Natural killer cell (primary cell): ENCODE data around the gene KCNA2. TPM values are rescaled to one million over a fixed set of nuclear protein-coding genes. Genes with fewer than 3 reads are reported as not detected.

Experiments
- ATAC-seq, 3 donors: fragments of 150-1000 bp in 2 of 3; fragments of 200-7000 bp in 1 of 3; cut with Tn5 transposase; 1 replicate in 1 of 3; 2 replicates in 2 of 3; pipeline ENCODE4 v1.10.0; 2021; ENCODE audit warnings: mild to moderate bottlenecking in 2 of 3, moderate library complexity in 2 of 3
- DNase-seq, 2 donors: peaks; one replicate each; pipeline versions ENCODE4 v3.0.0 to v3.0.0-alpha.2; 2013 to 2021; ENCODE audit warnings: mixed read lengths in 1 of 2
- H3K27ac ChIP-seq: one replicate; pipeline ENCODE4 v1.5.1; 2013; ENCODE audit warnings: mild to moderate bottlenecking, low read length
- H3K27me3 ChIP-seq: one replicate; pipeline ENCODE4 v1.6.1; 2013; ENCODE audit warnings: low read length; ENCODE audit not compliant: control insufficient read depth, insufficient read depth
- H3K36me3 ChIP-seq: one replicate; pipeline ENCODE4 v1.6.1; 2013; ENCODE audit warnings: low read length; ENCODE audit not compliant: control insufficient read depth, insufficient read depth
- H3K4me1 ChIP-seq: one replicate; pipeline ENCODE4 v1.6.1; 2013; ENCODE audit warnings: low read length; ENCODE audit not compliant: control insufficient read depth, insufficient read depth
- H3K4me3 ChIP-seq: one replicate; pipeline ENCODE4 v1.5.1; 2013; ENCODE audit warnings: low read length
- H3K9me3 ChIP-seq: one replicate; pipeline ENCODE4 v1.6.1; 2013; ENCODE audit warnings: low read length; ENCODE audit not compliant: control insufficient read depth, insufficient read depth
- H3K27ac Mint-ChIP-seq, 2 donors: one replicate each; pipeline ENCODE4 v1.8.0; 2022; ENCODE audit warnings: mild to moderate bottlenecking in 2 of 2, mixed read lengths in 2 of 2, moderate library complexity in 1 of 2
- H3K27me3 Mint-ChIP-seq, 2 donors: one replicate each; pipeline ENCODE4 v1.8.0; 2022; ENCODE audit warnings: low read depth in 2 of 2, mixed read lengths in 2 of 2
- H3K36me3 Mint-ChIP-seq: one replicate; pipeline ENCODE4 v1.8.0; 2022; ENCODE audit warnings: mixed read lengths
- H3K4me1 Mint-ChIP-seq, 2 donors: one replicate each; pipeline ENCODE4 v1.8.0; 2022; ENCODE audit warnings: mixed read lengths in 2 of 2
- H3K4me3 Mint-ChIP-seq: one replicate; pipeline ENCODE4 v1.8.0; 2022; ENCODE audit warnings: mild to moderate bottlenecking, moderate library complexity, mixed read lengths
- H3K9me3 Mint-ChIP-seq, 2 donors: one replicate each; pipeline ENCODE4 v1.8.0; 2022; ENCODE audit warnings: mixed read lengths in 2 of 2
- WGBS: methylation state at CpG from one replicate; pipeline ENCODE4 v1.1.7; 2013; ENCODE audit warnings: missing lambda C conversion rate; ENCODE audit not compliant: insufficient coverage; 5-methylcytosine and 5-hydroxymethylcytosine counted together
- intact Hi-C: fragments of 100-400 bp; cut with micrococcal nuclease; formaldehyde crosslinking; loops from one replicate; pipeline ENCODE4 v1.14.2; 2022
- total RNA-seq, 4 donors: library from RNA; stranded (reverse); fragments of 120-200 nt in 1 of 4; gene quantifications; one replicate each; pipeline versions ENCODE4 v1.2.3 to v1.2.4, GENCODE V29; 2013 to 2022
- TF ChIP-seq, protein P1 (sequence below): fragments of 200-600 bp; IDR thresholded peaks from one replicate; pipeline ENCODE4 v1.8.0; 2022; ENCODE audit warnings: antibody characterized with exemption

Gene KCNA2
- total RNA-seq, 3 donors from 2014 or later (not counting 1 experiment from before 2014, with no cell fraction given): 0.07 to 2.6 (median 0.26) TPM

- Histone ChIP-seq H3K27ac (peak overlapping the region; percentile 75), H3K36me3 (no peaks in the 10 kb centered on the region), H3K27me3 (no peaks in the 10 kb centered on the region), H3K4me1 (peaks cover 32% of the 10 kb centered on the region), H3K4me3 (no peak overlapping the region), H3K9me3 (no peaks in the 10 kb centered on the region)
- Mint-ChIP-seq H3K27ac (no peak overlapping the region), H3K4me3 (no peak overlapping the region), H3K27me3 (no peaks in the 10 kb centered on the region), H3K36me3 (no peaks in the 10 kb centered on the region), H3K4me1 (peaks cover 13% of the 10 kb centered on the region in 2 donors), H3K9me3 (no peaks in the 10 kb centered on the region)
- intact Hi-C loops: loop anchor here (1.0 kb wide), 1 partner anchor 25 kb away; no protein-coding TSS in a partner anchor
- WGBS: 7% methylated on average over 4 of the region's 5 CpGs
- ATAC-seq (peak; percentile 46 to 73 (median 48)), DNase-seq (peak in 1 of 2 donors; percentile 64)
- TF ChIP-seq, protein P1, sequence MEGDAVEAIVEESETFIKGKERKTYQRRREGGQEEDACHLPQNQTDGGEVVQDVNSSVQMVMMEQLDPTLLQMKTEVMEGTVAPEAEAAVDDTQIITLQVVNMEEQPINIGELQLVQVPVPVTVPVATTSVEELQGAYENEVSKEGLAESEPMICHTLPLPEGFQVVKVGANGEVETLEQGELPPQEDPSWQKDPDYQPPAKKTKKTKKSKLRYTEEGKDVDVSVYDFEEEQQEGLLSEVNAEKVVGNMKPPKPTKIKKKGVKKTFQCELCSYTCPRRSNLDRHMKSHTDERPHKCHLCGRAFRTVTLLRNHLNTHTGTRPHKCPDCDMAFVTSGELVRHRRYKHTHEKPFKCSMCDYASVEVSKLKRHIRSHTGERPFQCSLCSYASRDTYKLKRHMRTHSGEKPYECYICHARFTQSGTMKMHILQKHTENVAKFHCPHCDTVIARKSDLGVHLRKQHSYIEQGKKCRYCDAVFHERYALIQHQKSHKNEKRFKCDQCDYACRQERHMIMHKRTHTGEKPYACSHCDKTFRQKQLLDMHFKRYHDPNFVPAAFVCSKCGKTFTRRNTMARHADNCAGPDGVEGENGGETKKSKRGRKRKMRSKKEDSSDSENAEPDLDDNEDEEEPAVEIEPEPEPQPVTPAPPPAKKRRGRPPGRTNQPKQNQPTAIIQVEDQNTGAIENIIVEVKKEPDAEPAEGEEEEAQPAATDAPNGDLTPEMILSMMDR: no peak
These were observed 41.2 kb upstream of the KCNA2 start for GRCh38 chr1:110647254-110647891.

DNA sequence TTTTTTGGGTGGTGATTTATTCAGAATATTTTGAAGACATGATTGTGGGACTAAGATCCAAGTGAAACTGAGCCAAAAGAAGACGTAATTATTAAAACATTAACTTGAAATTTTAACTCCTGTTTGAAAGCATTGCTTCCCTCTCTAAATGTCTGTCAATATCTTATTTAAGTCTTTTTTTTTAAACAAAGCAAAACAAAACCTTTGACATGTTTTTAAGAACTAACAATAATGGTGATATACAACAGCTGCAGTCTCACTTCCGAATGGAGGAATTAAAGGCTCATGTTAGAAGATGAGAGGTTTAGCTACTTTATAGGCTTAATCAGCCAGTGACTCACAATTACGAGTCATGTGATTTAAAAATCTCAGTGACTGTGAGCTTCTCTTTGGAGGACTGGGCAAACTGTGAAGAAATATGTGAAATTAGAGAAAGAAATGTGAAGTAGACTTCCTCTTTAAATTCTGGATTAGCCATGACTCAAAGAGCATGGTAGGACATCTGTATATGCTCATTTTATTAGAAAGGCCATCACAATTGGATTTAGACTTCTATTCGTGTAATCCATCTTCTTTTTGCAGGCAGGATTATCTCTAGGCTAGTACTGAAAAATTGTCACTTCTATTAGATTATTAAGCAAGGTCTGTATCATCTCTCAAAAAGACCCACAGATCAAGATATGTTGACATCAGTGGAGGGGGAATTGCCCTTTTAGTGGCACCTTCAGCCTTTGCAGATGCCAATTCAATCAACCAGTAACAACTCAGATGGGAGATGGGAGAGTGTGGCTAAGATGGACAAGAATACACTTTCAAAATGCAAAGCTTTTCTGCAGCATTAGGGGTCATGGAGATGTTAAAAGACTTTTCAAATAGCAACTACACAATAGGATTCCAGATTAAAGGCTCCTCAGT is 39.9 kb upstream of the KCNA2 start:
- no peak overlapping the region for H3K27ac ChIP-seq
- 84% methylated on average over 4 of the region's 4 CpGs for WGBS

DNA sequence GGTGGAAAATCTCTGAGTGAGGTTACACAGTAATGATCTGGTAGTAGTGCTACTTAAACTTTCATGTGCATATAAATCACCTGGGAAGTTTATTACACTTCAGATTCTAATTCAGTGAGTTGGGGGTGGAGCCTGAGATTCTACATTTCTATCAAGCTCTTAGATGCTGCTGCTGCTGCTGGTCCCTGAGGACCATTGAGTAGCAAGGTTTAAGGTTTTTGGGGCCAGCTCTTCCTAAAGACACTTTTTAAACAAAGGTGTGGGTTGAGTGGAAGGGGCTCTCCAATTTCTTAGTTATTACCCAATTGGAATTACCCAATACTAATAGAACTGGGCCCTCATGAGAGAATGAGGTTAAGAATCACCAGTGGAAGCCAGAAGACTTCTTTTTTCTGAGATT is 39.1 kb upstream of the KCNA2 start:
- Mint-ChIP-seq H3K27me3 (no peaks in the 10 kb centered on the region), H3K9me3 (peaks cover 2 to 3% of the 10 kb centered on the region in 2 donors), H3K4me3 (no peak overlapping the region), H3K27ac (no peak overlapping the region), H3K4me1 (peaks cover 31 to 32% of the 10 kb centered on the region in 2 donors), H3K36me3 (no peaks in the 10 kb centered on the region)
- ATAC-seq: no peak
- Histone ChIP-seq H3K27ac (no peak overlapping the region), H3K4me1 (peaks cover 50% of the 10 kb centered on the region), H3K36me3 (no peaks in the 10 kb centered on the region), H3K4me3 (no peak overlapping the region), H3K9me3 (no peaks in the 10 kb centered on the region), H3K27me3 (no peaks in the 10 kb centered on the region)
- TF ChIP-seq, protein P1: no peak
- peak in 1 of 2 donors; percentile 4 for DNase-seq
- intact Hi-C loops: no loop called here

More for the DNA sequence above, 39.9 kb upstream of the KCNA2 start:
- H3K36me3 ChIP-seq: no peaks in the 10 kb centered on the region
- DNase-seq (peak in 1 of 2 donors; percentile 40), ATAC-seq (peak in 2 of 3 donors; percentile 16 to 50)
- H3K9me3 Mint-ChIP-seq: no peaks in the 10 kb centered on the region
- H3K4me1 ChIP-seq: peaks cover 42% of the 10 kb centered on the region
- no peaks in the 10 kb centered on the region for H3K27me3 ChIP-seq
- no peaks in the 10 kb centered on the region for H3K9me3 ChIP-seq
- TF ChIP-seq, protein P1: no peak
- H3K27ac Mint-ChIP-seq: peak overlapping the region in 1 of 2 donors; percentile 27
- H3K4me3 ChIP-seq: no peak overlapping the region
- intact Hi-C loops: no loop called here
- peaks cover 25 to 26% of the 10 kb centered on the region in 2 donors for H3K4me1 Mint-ChIP-seq
- H3K36me3 Mint-ChIP-seq: no peaks in the 10 kb centered on the region
- H3K4me3 Mint-ChIP-seq: no peak overlapping the region
- no peaks in the 10 kb centered on the region for H3K27me3 Mint-ChIP-seq
